K562 (cell line): ENCODE measurements around the gene PRCD. TPM values are rescaled to one million over a fixed set of nuclear protein-coding genes. Genes with fewer than 3 reads are reported as not detected.

Source experiments
- CBFA2T3 ChIP-seq: fragments of 450-650 bp; IDR thresholded peaks from 2 replicates; pipeline ENCODE4 v1.6.1; 2017
- FOSL1 ChIP-seq: fragments of 200-800 bp; sonication (Bioruptor generic); conservative IDR thresholded peaks from 2 replicates; pipeline ENCODE4 v1.6.1; 2016; ENCODE audit warnings: missing genetic modification characterization, missing compliant biosample characterization
- MYNN ChIP-seq, 2 experiments: sonication (generic); formaldehyde crosslinking in 1 of 2; IDR thresholded peaks; 2 replicates each; pipeline versions ENCODE4 v1.5.0 to v1.6.1; 2016 to 2020; ENCODE audit warnings: antibody characterized with exemption in 1 of 2, missing genetic modification reagents in 1 of 2
- NCOA1 ChIP-seq: fragments of 450-650 bp; IDR thresholded peaks from 2 replicates; pipeline ENCODE4 v1.6.1; 2016; ENCODE audit warnings: low read depth
- POLR2AphosphoS2 ChIP-seq: IDR thresholded peaks from 2 replicates; pipeline ENCODE4 v1.6.1; 2012; ENCODE audit warnings: low read length, improper control_type of control experiment
- POLR2B ChIP-seq: fragments of 450-650 bp; IDR thresholded peaks from 2 replicates; pipeline ENCODE4 v1.6.1; 2018; ENCODE audit warnings: low read depth; ENCODE audit not compliant: partially characterized antibody
- PTBP1 ChIP-seq: fragments of 200-400 bp; formaldehyde crosslinking; IDR thresholded peaks from 2 replicates; pipeline ENCODE4 v1.6.1; 2017; ENCODE audit warnings: low read depth, low read length
- PTRF ChIP-seq: fragments of 450-650 bp; IDR thresholded peaks from 2 replicates; pipeline ENCODE4 v1.6.1; 2016; ENCODE audit warnings: mild to moderate bottlenecking, missing genetic modification characterization, missing compliant biosample characterization
- RBFOX2 ChIP-seq: fragments of 200-400 bp; formaldehyde crosslinking; IDR thresholded peaks from 2 replicates; pipeline ENCODE4 v1.6.1; 2017; ENCODE audit warnings: low read depth, mild to moderate bottlenecking, low read length, moderate library complexity
- RBM17 ChIP-seq: fragments of 200-400 bp; formaldehyde crosslinking; IDR thresholded peaks from 2 replicates; pipeline ENCODE4 v1.6.1; 2017; ENCODE audit warnings: low read depth, mild to moderate bottlenecking, low read length, borderline replicate concordance
- RBM39 ChIP-seq: fragments of 200-400 bp; formaldehyde crosslinking; optimal IDR thresholded peaks from 2 replicates; pipeline ENCODE3; 2018; ENCODE audit warnings: low read depth, low read length
- SIN3A ChIP-seq, 2 experiments: fragments of 150-350 bp in 1 of 2; IDR thresholded peaks; 2 replicates each; pipeline ENCODE4 v1.6.1; 2011 to 2016; ENCODE audit warnings: borderline replicate concordance in 2 of 2, low read depth in 2 of 2, low read length in 2 of 2, mild to moderate bottlenecking in 2 of 2, moderate library complexity in 2 of 2; ENCODE audit not compliant: control insufficient read depth in 1 of 2
- TAL1 ChIP-seq: fragments of 450-650 bp; IDR thresholded peaks from 2 replicates; pipeline ENCODE4 v1.6.1; 2016; ENCODE audit warnings: mild to moderate bottlenecking
- TEAD1 ChIP-seq, 2 experiments: fragments of 450-650 bp in 1 of 2; sonication (generic) in 1 of 2; formaldehyde crosslinking; IDR thresholded peaks; 2 replicates each; pipeline versions ENCODE4 v1.4.0 to v1.8.0; 2020 to 2022; ENCODE audit warnings: mild to moderate bottlenecking in 2 of 2, missing genetic modification reagents in 1 of 2
- ZNF184 ChIP-seq: sonication (generic); formaldehyde crosslinking; IDR thresholded peaks from 2 replicates; pipeline ENCODE4 v1.5.0; 2020; ENCODE audit warnings: missing genetic modification reagents
- ZNF717 ChIP-seq: fragments of 250-450 bp; sonication (Bioruptor Pico); IDR thresholded peaks from 2 replicates; pipeline ENCODE4 v1.5.0; 2021
- ZNF740 ChIP-seq, 3 experiments: fragments of 200-800 bp in 1 of 3; sonication (Bioruptor generic) in 1 of 3; sonication (generic) in 1 of 3; formaldehyde crosslinking in 1 of 3; IDR thresholded peaks; 2 replicates each; pipeline versions ENCODE4 v1.6.1 to v1.8.0; 2016 to 2022; ENCODE audit warnings: mild to moderate bottlenecking in 2 of 3, missing compliant biosample characterization in 2 of 3, missing genetic modification characterization in 2 of 3, missing genetic modification reagents in 1 of 3
- ZNF830 ChIP-seq: fragments of 250-450 bp; sonication (Bioruptor Pico); IDR thresholded peaks from 2 replicates; pipeline ENCODE4 v1.5.0; 2021; ENCODE audit warnings: mild to moderate bottlenecking
- ZSCAN29 ChIP-seq: fragments of 450-650 bp; IDR thresholded peaks from 2 replicates; pipeline ENCODE4 v1.6.1; 2017
- polyA plus RNA-seq, 8 experiments: library from polyadenylated mRNA; depleted of rRNA in 4 of 8; stranded (reverse) in 5 of 8; unstranded in 3 of 8; fragments of >200 nt; fragmentation: Nextera tagmentation in 2 of 8; fragmentation: Illumina TruSeq in 1 of 8; extraction: Ambion mirVana in 2 of 8; extraction: Trizol in 1 of 8; gene quantifications; 2 replicates each; pipeline versions ENCODE4 v1.2.1 to v1.2.3, GENCODE V29; 2011 to 2014; ENCODE audit warnings: inconsistent platforms in 1 of 8, missing spikeins in 1 of 8
- total RNA-seq, 7 experiments: library from RNA; depleted of rRNA in 6 of 7; stranded (reverse); fragments of >200 nt in 6 of 7; fragmentation: Illumina TruSeq in 2 of 7; extraction: Trizol in 2 of 7; gene quantifications; 2 replicates each; pipeline versions ENCODE4 v1.2.1 to v1.2.3, GENCODE V29; 2011 to 2021; ENCODE audit warnings: low replicate concordance in 1 of 7
- TF ChIP-seq, protein P1 (sequence below): fragments of 250-450 bp; sonication (Bioruptor Pico); IDR thresholded peaks from 2 replicates; pipeline ENCODE4 v1.8.0; 2022; ENCODE audit warnings: inconsistent platforms

Gene PRCD
- total and polyA plus RNA-seq, 9 of the 15 experiments (the other 6 are each of a cell fraction or from before 2014, with no cell fraction given), result 0.20 to 0.25 (median 0.21) TPM; not detected in 6

GRCh38 chr17:76565728-76566612 lies 26.1 kb downstream of the PRCD start (continued):
- TF ChIP-seq SIN3A (IDR thresholded peaks at IDR 0.05; ENCODE audit: borderline replicate concordance in 2 of 2, control insufficient read depth in 1 of 2, low read depth in 2 of 2, low read length in 2 of 2), result no peak
- no peak for TF ChIP-seq ZNF830
- TF ChIP-seq PTBP1, result no peak
- peak; percentile 30 for TF ChIP-seq POLR2B
- no peak for TF ChIP-seq ZNF740 (CRISPR knock-in tag; IDR thresholded peaks at IDR 0.05)
- TF ChIP-seq ZNF740 (tag; IDR thresholded peaks at IDR 0.05), result no peak
- TF ChIP-seq RBM17, result no peak
- no peak for TF ChIP-seq ZNF184 (CRISPR knock-in tag)
- TF ChIP-seq TAL1, result no peak
- peak; percentile 17 for TF ChIP-seq RBM39
- TF ChIP-seq PTRF (tag), result no peak
- TF ChIP-seq RBFOX2, result 0 out of 2 replicates have a peak, but pooled peaks have one; percentile 11
- no peak for TF ChIP-seq ZNF717 (CRISPR knock-in tag)
- TF ChIP-seq, protein P1, sequence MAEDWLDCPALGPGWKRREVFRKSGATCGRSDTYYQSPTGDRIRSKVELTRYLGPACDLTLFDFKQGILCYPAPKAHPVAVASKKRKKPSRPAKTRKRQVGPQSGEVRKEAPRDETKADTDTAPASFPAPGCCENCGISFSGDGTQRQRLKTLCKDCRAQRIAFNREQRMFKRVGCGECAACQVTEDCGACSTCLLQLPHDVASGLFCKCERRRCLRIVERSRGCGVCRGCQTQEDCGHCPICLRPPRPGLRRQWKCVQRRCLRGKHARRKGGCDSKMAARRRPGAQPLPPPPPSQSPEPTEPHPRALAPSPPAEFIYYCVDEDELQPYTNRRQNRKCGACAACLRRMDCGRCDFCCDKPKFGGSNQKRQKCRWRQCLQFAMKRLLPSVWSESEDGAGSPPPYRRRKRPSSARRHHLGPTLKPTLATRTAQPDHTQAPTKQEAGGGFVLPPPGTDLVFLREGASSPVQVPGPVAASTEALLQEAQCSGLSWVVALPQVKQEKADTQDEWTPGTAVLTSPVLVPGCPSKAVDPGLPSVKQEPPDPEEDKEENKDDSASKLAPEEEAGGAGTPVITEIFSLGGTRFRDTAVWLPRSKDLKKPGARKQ, result no peak
- no peak for TF ChIP-seq TEAD1 (CRISPR knock-in tag; IDR thresholded peaks at IDR 0.05)
- no peak for TF ChIP-seq ZSCAN29
- TF ChIP-seq FOSL1 (tag), result 0 out of 2 replicates have a peak, but pooled peaks have one; percentile 1
- peak; percentile 90 for TF ChIP-seq POLR2AphosphoS2
- no peak for TF ChIP-seq NCOA1
- TF ChIP-seq CBFA2T3, result no peak
- 0 out of 2 replicates have a peak, but pooled peaks have one; percentile 44 for TF ChIP-seq MYNN (IDR thresholded peaks at IDR 0.05)
- TF ChIP-seq MYNN (CRISPR knock-in tag; IDR thresholded peaks at IDR 0.05), result no peak
